Islet precursor cell (in vitro differentiated cells): Measurements from ENCODE around the gene SLC45A3.

Experiments
- DNase-seq: peaks from one replicate; pipeline ENCODE4 v3.0.0-alpha.2; 2018

Gene SLC45A3

GRCh38 chr1:205700865-205701401, 20.6 kb upstream of the SLC45A3 start:
- DNase-seq, result no peak

GRCh38 chr1:205699416-205699815, 19.1 kb upstream of the SLC45A3 start:
- no peak for DNase-seq

GRCh38 chr1:205698921-205699320, 18.6 kb upstream of the SLC45A3 start:
- DNase-seq, result no peak

DNA sequence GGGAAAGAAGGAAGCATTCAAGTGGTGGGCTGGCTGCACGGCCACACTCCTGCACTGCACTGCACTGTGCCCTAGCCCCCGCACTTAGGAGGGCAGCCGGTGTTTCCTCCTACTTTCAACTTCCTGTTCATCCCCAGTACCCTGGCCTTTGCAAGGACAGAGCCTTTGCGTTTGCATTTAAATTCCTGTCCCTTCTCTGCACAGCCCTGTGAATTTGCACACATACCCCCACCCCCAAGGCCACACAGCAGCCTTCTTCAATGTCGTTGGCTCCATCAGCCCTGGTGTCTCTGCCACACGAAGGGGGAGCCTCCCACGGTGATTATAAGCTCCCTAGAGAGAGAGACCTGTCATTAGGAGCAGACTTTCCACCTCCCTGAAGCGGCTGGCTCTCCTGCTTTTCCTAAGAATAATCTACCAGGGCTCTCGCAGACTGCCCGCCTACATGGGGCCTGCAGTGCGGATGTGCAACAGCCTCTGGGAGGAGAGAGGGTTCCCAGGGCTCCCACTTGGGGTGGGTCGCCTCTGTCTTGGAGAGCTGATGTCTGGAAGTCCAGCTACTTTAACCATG, 13.2 kb upstream of the SLC45A3 start:
- peak; percentile 57 for DNase-seq

DNA sequence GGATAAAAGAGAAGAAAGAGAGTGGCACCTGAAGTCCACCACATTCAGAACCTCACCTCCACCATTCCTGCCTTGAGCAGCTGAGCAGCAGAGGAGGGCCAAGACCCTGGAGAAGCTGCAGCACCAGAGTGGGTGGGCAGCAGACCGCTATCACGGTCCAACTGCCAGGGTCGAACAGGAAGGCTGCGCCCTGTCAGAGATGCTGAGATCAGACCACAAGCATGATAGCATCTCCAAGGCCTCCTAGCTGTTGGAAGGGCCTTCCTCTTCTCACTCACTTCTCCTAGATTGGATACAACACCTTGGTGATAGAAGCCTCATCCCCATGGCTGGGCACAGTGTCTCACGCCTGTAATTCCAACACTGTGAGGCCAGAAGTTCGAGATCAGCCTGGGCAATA, 12.1 kb upstream of the SLC45A3 start:
- DNase-seq, result no peak

- DNase-seq, result no peak
These were observed 9.9 kb upstream of the SLC45A3 start for GRCh38 chr1:205690122-205690756.

- no peak for DNase-seq
These were observed 9.2 kb upstream of the SLC45A3 start for GRCh38 chr1:205689479-205689878.

GRCh38 chr1:205688171-205689080, 8.1 kb upstream of the SLC45A3 start:
- peak; percentile 88 for DNase-seq

DNA sequence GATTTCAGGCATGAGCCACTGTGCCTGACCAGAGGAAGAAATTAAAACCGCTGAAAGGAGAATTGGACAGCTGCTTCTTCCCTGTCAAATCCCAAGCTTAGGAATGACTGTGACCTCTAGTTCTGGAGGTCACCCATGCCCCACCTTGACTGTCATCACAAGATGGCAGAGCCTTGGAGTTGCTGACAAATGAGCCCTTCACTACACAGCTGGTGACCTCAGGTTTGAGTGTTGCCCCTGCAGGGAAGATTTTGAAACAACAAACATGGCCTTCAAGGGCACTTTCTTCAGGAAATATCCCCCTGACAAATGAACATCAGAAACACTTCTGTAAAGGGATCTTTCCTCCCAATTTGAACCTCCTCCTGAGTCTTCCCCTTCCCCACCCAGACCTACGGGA, 6.9 kb upstream of the SLC45A3 start:
- DNase-seq, result no peak

DNA sequence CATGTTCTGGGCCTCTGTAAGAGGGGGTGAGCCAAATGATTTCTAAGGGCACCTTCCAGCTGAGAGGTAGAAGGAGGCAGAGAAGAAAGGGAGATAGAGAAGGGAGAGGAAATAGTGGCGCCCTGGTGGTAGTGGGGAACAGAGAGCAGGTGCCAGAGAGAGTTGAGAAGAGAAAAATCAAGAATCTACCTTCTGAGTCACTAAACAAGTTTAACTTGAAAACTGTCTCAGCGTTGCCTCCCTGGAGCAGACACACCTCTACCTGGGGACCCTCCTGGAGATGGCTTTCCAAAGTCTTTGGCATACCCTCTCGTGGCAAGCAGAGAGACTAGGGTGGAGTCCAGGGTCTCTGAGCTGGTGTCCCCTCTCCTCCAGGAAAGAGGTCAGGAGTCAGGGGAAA, 1.1 kb upstream of the SLC45A3 start:
- peak; percentile 53 for DNase-seq

DNA sequence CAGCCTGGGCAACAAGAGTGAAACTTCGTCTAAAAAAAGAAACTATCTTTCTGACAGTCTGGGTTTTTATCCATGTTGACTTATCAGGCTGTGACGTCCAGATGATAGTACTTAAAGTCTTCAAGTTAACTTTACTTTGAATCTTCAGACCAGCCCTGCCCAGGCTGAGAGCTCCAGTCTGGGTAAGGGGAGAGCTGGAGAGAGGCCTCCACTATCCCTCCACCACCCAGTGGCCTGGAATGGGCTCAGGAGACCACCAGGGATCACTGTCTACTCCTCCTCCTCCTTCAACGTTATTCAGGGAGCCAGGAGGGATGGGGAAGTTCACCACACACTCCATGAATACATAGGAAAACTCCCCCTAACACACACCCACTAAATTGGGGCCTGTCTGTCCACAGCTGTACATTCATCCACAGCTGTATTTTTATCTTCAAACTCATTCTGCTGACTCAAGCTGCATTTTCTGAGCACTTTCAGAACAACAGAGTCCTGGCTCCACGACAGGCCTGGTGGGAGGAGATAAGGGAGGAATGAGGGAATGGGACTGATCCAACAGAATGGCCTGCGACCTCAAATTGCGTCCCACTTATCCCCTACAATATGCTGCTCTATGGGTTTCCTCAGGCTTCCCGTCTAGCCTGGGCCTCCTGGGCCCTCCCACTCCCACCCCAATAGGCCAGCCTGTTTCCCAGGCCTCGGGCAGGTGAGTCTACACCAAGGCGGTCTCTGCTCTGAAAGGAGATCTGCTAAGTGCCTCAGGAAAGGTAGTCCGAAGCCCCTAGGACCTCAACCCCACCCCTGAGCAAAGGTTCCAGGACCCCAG, 1.8 kb downstream of the SLC45A3 start:
- peak; percentile 69 for DNase-seq

DNA sequence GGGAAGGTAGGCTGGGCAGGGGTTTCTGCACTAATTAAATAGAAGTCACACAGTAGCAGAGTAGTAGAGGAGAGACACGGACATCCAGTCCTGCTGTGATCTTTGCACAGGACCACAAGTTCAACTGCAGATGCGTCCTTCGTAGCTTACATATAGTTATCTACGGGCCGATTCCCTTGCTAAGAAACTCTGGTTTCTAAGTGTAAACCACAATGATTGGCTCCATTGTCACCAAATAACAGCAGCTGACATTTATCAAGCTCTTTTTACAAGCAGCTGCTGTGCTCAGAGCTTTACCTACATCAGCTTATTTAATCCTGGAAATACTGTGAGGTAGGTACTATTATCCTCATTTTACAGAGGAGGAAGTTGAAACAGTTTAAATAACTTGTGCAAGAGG, 3.1 kb downstream of the SLC45A3 start:
- DNase-seq, result no peak

GRCh38 chr1:205676597-205676996, 3.7 kb downstream of the SLC45A3 start:
- DNase-seq, result no peak

GRCh38 chr1:205676002-205676401, 4.3 kb downstream of the SLC45A3 start:
- no peak for DNase-seq

DNA sequence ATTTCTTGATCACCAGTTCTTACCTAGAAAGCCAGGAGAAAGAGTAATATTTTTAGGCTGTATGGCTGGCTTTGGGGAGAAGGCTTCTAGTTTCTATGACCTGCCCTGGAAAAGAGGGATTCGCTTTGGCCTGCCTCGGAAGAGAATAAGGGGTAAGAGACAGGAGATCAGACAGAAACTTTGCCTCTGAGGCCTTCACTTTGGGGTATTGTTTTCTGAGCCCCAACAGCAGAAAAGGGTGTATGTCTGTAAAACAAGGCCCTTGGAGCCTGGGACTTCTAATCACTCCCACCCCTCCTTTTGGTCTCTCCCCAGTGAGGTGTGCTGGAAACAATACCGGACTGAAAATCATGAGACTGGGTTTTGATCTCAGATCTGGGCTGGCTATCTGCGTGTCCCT, 5.1 kb downstream of the SLC45A3 start:
- no peak for DNase-seq

DNA sequence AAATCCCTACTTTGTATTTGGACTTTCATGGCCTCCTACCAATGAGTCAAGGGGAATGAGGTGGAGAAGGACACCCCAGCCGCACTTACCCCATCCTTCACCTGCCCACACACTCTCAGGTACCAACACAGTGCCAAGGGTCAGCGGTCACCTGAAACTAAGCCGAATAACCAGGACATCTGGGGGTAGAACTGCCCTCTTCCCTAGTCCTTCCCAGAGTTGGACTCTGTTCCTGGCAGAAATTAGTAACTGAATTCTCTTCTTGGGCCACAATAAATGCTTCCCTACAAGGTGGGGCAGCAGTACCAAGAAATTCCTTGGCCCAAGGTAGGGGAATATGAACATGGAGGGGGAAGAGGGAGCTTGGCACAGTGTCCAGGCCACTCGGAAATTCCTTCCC, 7.3 kb downstream of the SLC45A3 start:
- peak; percentile 28 for DNase-seq

- peak; percentile 37 for DNase-seq
These were observed 7.9 kb downstream of the SLC45A3 start for GRCh38 chr1:205672395-205672889.

DNA sequence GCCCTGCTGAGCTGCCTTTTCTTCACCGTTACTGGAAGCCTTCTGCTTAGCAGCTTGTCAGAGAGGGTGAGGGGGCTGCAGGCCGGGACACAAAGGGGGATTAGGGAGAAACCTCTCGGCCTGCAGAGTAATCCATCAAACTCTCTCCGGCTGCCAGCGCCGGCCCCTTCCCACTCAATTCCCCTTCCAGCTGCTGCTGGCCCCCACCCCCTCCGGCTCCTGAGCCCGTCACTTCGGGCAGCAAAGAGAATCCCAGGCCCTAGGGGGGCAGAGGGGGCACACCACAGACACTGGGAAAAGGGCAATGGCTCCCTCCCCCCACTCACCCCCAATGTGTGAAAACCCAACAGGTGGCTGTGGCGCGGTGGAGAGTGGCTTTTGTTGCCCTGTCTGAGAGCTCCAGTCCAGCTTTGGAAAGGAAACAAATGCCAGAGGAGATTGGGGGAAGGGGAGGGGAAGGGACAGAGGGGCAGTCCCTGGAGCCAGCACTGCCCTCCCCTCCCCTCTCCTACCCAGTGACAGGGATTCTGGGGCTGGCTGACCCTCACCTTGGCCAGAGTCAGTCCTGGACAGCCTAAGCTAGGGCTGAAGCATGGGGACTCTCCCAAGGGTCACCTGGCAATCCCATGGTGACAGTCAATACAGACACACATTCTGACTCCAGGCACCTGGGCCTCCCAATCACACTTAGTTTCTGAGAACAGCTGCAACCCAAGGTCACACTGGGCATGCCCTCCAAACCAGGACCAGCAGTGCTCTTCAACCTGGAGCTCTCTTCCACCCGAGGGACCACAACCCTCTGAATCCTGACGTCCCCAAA, 9.5 kb downstream of the SLC45A3 start:
- peak; percentile 59 for DNase-seq

DNA sequence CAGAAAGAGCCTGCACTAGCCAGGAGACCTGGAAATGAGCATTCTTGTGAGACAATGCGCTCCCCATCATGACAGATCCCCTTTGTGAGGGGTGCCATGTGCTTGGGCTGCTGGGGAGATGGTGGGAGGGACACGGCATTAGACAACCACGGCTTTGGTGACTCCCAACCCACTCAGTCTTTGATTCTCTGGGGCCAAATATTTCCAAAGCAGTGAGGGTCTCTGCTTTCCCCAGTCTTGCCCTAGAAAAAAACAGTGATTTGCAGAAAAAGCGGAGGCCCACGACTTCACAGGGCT, 10.2 kb downstream of the SLC45A3 start:
- DNase-seq, result no peak

- peak; percentile 48 for DNase-seq
These were observed 10.8 kb downstream of the SLC45A3 start for GRCh38 chr1:205669341-205670149.

DNA sequence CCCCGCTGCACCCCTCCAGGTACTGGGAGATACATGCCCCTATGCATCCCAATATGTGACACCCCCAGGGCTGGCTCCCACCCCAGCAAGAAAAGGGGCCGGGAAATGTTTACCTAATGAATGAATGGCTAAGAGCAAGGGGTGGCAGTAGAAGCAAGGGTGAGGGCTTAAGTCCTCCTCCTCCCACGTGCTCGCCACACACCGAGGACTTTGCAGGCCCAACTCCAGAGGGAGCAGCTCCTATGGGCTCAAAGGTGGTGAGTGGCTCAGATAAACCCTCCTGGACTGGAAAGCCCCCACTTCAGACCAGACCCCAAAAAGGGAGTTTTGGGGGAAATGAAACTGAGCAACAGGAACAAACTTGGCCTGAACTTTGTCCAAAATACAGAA, 11.4 kb downstream of the SLC45A3 start:
- DNase-seq, result peak; percentile 51
